HUDEP-2 (cell line): ENCODE results near the gene CHAF1A.

ENCODE experiments used
- DNase-seq, 76 experiments: peaks; one replicate each; lab custom pipeline; 2025; ENCODE audit not compliant: unreplicated experiment in 76 of 76; lab: John Stamatoyannopoulos, UW

Gene CHAF1A

DNA sequence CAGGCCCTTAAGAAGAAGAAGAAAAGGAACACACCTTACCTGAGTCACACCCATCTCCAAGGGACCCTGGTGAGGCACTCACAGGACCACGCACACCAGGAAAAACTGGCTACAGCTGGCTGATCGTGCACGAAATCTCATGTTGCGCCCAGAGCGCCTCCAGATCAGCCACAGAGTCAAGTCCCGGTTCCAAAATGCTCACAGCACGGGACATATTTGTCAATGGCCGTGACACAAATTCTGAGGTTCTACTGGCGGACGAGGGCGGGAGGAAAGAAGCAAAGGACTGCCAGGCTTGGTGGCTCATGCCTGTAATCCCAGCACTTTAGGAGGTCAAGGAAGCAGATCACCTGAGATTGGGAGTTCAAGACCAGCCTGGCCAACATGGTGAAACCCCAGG is 23.6 kb upstream of the CHAF1A start:
- DNase-seq: no peak

DNA sequence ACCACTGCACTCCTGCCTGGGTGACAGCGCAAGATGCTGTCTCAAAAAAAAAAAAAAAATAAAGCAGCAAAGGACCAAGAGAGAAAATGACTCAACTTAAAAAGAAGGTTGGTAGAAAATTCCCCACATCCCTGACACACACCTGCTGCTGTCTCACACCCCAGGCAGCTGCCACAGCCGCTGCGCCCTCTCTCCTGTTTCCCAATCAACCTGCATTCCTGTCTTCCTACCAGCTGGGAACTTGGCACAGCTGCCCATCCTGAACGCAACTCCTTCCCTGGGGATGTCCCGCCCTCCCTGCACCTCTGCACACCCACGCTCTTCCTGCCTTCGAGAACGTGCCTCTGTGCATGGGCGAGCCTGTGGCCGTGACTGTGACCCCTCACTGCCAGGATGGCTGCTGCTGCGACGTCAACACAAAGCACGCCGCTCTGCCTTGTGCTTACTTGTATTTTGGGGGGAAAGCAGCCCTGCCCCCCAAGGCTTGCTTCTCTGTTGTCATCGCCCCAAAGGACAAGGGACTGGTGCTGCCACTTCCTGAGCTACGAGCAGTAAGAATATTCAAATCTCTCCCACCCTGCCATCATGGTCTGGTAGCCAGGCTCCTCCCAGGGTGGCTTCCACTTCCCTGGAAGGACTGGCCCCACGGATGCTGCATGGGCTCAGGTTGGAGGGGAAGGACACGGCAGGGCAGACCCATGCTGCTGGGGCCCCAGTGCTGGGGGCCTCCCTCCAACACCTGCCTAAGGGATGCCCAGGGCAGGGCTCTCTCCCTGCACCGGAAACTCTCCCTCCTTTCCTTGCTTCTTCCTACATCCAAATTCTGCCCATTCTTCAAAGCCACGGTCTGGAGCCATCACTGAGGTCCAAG is 22.8 kb upstream of the CHAF1A start:
- DNase-seq: no peak

DNA sequence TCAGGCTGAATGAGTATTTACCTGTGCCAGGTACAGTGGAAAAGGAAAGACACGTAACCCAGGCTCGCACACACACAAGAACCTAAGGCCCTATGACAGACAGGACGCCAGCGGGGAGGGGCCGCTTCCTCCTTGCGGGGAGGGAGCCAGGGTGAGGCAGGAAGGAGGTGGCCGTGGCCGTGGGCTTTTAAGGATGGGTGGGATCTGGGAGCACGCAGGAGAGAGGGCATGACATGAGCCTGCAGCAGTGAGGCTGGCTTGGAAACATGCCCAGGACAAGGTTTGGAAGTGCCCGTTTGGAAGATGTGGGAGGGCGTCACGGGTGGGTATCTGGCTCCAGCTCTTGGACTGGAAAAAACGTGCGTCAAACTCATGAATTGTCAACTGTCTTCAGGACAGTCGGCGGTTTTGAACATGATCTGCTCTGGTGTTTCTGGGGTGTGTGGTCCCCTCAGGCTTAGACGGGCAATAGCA is 22.1 kb upstream of the CHAF1A start:
- peak in 14 of 76 experiments; percentile 20 to 56 (median 34) for DNase-seq

DNA sequence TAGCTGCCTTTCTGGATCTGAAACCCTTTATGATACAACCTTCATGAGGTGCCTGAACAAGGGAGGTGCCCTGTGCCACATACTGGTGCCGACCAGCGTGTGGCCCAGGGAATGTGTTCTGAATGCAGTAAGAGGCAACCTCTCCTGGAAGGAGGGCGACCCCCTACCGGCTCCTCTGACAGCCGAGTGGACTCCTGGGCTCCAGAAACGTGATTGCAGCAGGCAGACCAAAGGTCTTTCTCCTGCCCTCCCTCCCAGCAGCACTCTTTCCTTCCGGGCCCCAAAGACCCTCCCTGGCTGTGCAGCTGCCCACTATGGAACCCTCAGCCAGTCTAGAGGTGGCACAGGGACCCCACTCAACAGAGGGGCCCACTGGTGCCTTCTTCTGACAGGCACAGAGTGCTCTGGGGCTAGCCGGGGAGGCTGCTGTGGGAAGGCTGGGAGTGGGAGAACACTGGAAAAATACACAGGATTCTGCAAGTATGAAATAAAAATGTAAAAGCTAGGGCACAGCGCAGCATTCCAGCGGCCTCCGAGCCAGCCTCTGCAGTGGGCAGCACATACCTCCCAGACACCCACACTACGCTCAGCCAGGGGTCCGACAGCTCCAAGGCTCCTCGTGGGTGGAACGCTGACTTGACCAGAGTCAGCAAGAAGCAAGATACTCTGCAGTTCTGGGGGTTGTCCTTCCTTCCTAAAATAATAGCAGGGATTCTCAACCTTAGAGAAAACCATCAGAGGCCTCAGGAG is 17.0 kb upstream of the CHAF1A start:
- no peak for DNase-seq

DNA sequence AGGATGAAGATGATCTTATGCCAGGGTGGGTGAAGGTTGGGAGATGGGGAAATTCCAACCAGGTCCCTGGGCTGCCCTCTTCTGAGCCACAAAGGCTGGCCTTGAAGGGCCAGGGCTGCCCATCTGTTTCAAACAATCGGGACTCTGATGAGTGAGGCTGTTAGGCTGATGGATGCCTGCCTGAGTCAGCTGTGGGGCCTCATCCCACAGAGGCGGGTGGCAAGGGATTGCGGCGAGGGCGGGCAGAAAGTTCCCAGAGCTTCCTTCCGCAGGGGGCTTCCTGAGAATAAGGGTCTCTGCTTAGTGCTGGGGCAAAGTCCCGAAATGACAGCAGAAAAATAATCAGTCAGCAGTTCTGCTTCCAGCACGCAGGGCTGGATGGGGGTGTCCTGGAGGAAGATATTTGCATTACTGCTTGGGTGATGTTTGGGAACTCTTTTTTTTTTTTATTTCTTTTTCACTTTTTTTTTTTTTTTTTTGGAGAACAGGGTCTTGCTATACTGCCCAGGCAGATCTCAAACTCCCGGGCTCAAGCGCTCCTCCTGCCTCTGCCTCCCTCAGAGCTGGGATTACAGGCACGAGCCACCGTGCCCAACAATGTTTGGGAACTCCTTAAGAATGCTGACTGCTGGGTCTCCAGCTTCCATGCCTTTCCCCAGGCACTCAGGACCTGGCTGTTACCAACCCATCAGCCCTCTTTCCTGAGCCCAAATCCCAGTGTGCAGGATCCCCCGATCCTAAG is 16.2 kb upstream of the CHAF1A start:
- DNase-seq: no peak

DNA sequence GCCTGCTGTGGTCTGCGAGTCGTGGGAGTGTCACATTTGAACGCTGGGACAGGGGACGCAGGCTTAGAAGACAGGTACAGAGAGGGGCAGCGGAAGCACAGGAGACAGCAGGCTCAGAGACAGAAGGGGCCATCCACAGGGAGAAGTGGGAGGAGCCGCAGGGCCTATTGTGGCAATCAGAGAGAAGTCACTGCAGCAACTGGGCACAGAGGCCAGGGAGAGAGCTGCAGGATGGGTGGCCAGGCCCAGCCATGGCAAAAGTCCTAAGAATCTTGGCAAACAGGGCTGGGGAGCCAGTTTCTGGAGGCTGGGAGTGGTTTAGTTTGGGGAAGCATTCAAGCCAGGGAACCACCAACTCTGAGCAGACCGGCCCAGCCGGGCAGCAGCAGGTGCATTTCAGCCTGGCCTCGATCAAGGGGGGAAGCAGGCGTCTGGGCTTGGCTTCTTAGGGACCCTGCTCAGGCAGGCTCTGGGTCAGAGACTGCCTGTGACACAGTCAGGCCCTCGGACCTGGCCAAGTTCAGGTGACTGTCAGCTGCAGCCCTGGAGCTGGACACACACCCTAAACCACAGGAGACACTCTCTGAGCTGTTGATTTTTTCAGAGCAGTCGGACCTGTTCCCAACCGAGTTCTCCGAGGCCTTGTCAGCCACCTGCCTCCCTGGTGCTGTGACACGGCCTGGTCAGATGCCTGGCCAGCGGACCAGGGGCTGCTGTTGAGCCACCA is 13.9 kb upstream of the CHAF1A start:
- no peak for DNase-seq

DNA sequence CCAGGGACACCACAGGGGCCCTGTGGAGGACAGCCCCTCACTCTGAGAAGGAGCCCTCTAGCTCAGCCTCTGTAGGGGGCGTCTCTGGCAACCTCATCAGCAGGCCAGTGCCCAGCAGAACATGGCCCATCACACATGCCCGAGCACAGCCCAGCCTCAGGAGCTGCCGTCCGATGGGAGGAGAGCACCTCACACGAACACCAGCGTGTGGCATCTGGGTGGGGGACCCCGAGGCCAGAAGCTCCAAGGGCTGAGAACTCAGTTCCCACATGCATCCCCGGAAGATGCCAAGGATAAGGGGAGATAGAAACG is 13.4 kb upstream of the CHAF1A start:
- no peak for DNase-seq

DNA sequence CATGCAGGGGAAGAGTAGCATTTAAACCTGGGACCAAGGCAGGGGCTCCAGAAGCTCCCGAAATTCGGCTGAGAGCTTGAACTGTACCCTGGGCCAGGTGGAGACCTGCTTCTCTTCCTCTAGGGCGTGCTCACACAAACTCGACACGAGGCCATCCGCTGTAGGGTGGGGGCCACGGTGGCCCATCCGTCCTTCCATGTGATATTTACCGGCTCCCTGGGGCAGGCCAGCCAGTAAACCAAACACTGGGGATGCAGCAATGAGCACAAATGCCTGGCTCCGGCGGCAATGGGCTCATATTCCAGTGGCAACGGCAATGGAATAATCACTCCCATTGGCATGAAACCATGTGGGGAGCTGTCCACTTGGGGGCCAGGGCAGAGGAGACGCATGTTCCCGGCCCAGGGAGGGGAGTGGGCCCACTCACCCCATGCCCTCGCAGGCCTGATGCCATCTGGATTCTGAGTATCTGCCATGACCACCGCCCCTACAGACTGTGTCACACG is 12.9 kb upstream of the CHAF1A start:
- DNase-seq: no peak

DNA sequence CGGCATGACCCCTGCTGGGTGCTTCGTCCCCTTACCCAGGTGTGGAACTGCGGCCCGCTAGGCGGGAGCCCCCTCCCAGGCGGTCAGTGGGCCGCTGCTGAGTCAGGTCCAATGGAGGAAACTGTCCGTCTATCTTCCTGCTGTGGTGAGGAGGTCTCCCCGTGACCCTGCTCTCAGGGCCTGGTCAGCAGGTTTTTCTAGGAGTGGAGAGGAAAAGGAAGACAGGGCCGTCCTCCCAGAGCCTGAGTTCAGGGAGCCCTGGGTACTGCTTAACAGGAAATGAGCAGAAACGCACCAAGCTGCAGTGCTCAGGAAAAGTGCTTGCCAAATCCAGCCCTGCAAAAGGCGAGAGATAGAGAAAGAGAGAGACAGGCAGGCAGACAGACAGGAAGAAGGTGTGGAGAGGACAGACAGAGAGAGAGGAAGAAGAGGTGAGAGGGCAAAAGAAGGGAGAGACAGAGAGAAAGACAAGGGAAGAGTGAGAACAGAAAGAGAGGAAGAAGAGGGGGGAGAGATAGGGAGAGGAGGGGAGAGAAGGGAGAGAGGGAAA is 12.3 kb upstream of the CHAF1A start:
- DNase-seq: no peak

DNA sequence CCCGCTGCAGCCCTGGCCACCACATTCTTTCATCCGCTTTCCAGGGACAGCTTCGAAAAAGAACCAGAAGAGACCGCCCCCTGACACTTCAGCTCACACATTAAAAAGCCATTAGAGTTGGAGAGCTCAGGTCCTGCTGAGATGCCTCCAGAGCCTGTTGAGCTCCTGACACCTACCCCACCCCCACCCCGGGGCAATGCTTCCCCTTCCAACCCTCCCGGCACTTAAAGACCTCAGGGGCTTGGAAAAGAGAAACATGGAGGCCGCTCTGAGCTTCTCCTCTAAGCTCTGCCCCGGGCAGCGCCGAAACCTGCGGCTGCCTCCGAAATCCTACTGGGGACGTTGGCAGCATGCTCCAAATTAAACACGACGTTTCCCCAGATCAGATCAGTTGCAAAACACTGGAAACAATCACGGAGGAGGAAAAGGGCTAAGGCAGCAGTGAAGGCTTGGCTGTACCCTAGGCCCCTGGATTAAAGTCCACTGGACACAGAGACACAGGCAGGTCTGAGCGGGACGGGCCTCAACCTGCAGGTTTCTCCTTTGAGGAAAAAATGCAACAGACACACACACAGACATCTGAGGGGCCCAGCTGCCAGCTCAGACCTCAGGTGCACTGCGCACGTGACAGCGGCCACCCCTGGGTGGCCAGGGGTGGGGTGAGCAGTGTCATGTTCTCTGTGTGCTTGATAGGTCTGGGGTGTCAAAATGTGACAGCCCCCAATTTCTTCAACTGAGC is 11.7 kb upstream of the CHAF1A start:
- no peak for DNase-seq

DNA sequence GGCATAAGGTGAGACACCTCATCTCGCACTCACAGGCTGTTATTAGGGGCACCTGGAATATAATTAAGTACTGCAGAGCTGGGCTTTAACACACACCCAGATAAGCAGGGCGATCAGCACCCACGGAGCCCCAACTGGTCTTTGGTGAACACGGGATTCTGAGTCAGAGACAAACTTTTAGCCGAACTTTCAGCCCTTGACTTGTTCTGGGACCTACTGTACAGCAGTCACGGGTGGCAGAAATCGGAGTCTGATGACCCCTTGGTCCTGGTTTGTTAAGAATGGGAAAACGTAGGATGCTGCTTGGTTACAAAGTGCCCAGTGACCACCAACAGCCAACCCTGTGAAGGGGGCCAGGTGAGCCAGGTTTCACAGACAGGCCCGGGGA is 11.1 kb upstream of the CHAF1A start:
- DNase-seq: no peak

DNA sequence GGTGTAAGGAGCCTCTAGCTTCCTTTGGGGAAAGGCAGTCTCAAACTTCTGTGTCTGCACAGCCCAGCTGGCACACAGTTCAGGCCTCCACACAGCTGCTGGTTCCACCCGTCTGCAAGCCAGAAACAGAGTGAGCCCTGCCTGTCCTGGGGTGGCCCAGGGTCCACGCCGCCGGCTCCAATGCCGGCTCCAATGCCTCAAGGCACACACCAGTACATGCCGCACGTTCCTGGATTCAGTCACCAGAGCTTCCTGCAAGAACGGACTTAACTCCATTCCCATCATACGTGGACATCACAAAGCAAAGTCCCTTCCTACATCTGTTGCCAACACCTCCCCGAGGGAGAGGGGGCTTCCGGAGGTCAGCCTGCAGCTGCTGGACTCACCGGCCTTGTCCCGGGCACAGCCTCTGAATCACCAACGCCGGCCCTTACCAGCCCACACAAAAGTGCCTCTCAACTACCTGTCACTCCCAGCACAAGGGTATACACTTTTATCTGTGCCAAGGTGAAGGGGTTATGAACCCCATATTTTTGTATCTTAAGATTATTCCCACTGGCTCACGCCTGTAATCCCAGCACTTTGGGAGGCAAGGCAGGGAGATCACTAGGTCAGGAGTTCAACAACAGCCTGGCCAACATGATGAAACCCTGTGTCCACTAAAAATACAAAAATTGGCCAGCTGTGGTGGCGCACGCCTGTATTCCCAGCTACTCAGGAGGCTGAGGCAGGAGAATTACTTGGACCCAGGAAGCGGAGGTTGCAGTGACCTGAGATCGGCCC is 10.5 kb upstream of the CHAF1A start:
- no peak for DNase-seq

DNA sequence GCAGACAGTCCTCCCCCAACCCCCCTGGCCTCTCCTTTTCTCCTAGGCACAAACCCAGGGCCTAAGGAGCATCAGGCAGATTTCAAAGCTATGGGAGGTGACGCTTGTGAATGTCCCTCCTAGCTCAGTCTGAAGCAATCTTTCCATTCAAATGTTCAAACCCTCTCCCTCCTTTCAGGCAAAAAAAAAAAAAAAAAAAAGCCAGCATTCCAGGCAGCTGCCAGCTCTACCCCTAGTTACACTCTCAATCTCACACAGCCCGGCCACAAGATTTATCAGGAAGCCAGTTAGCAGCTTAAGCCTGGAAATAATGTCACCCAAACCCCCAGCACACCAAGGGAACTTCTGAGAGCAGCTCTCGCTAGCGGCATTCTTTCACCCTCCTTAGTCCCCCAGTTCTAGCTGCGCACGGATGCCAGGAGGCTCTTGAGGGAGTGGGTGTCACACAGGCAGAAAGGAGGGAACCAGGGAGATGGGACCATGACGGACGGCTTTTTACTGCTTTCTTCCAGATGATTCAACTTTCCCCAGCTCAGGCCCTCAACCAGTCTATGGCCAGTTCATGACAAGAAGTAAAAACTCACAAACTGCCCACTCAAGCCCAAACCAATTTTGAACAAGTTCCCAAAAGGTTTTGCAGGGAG is 8.4 kb upstream of the CHAF1A start:
- DNase-seq: no peak

DNA sequence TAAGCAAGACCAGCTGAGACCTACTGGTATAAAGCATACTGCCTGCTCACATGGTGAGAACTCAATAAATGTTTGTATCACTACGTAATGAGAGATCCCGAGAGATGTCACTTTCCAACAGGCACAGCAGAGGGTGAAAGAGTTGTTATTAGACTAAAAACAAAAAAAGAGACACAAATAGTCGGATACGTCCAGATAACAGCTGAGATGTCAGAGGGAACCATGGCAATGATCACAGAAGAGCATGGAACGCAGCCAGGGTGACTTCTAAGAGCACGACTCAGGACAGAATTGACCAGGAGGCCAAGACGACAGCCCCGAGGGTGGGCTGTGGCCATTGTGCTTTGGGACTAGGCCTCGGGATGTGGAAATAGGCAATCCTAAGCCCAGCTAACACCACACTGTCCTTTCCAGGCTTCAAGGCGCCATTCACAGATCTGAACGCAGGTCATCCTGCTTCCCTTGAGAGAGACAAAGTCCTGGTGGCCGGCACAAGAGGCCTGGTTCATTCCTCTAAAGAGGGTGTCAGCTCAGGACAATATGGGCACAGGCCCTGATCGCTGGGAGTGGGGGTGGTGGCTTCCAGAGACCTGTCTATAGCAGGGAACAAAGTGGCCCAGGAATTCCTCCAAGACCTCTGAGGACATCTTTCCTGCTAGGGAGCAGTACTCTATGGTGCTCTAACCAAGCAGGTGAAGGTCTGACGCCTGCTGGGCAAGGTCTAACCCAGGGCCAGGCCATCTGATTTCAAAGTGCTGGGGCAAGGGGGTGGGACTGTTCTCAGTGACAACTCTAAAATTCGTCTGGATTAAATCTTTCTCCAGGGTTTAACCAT is 5.3 kb upstream of the CHAF1A start:
- no peak for DNase-seq

DNA sequence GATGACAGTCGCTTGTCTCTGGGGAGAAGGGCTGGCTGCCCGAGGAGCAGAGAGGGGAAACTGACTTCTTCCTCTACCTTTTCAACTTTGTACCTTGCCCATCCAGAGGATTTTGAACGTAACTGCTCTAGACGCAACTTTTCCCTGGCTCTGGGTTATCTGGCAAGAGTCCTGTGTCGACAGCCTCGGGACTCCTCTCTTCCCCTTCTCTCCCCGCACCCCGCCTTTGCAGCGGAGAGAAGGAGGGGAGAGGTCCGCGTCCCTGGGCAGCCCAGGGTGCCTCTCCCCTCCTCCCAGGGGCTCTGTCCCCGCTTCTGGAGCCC is 2.7 kb upstream of the CHAF1A start:
- DNase-seq: peak in 12 of 76 experiments; percentile 24 to 74 (median 48)

DNA sequence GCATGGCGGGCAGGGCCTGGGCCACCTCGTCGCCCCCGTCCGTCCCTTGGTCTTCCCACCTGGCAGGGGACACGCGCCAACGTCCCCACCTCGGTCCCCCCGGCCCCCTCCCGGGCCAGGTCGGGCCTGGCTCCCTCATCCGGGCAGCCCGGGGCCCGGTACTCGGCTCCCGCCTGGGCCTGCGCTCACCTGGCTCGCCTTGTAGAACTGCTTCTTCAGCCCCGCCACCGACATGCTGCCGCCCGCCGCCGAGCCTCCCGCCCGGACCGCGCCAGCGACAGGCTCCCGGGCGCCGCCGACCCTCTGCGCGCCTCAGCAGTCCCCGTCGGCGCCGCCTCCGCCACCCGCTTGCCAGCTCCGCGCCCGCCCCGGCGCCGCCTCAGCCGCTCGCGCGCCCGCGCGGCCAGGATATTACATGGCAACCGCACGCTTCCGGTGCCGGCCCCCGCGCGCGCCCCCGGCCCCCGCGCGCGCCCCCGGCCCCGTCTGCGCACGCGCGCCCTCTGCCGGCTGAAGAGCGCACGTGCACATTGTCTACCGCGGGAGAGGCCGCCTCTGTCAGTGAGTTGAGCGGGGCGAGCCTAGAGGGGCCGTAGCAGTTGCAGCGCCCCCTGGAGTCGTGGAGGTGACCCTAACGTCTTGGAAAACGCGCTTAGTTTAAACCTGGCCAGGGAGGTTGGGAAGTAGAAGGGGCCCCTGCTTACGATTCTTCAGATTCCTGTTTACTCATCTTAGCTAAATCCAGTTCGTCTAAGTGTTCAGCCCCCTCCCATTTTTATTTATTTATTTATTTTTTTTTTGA is 2.1 kb upstream of the CHAF1A start, which contains the start of gene SH3GL1:
Gene SH3GL1 (minus strand): TSS at position 413 of the 802 bp plus-strand sequence. CDS start 179 bp downstream, at position 234.
- DNase-seq: peak in 75 of 76 experiments; percentile 31 to 98 (median 89)

DNA sequence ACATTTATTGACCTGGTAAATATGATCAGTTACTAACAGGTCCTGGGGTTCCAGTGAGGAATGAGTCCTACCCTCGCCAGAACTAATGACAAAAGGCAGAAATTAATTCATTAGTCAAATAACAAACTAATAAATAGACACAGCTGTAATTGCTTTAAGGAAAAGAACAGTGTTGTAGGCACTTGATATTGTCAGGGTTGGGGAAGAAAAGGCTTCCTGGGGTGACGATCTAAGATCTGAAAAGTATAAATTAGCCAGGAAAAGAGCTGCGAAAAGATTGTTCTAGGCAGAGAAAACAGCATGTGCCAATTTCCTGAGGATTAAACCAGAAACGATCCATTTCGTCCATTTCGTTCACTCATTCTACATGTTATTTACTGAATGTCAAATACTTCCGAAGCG is 670 bp upstream of the CHAF1A start:
- peak in 1 of 76 experiments; percentile 49 for DNase-seq
